H1 (cell line): ENCODE results near the gene UNC5B. TPM values are rescaled to one million over a fixed set of nuclear protein-coding genes. Genes with fewer than 3 reads are reported as not detected.

Experiments
- CTCF ChIA-PET: fragments of 300-600 bp; sonication (Branson Sonifier 250); formaldehyde crosslinking; loops from one replicate; lab custom pipeline; 2021; ENCODE audit not compliant: partially characterized antibody; lab: Charles Lee
- POLR2A ChIA-PET: fragments of 300-600 bp; sonication (Branson Sonifier 250); formaldehyde crosslinking; loops from one replicate; lab custom pipeline; 2021; ENCODE audit warnings: inconsistent platforms; ENCODE audit not compliant: partially characterized antibody; lab: Charles Lee
- DNase-seq, 2 experiments: peaks; one replicate each; pipeline versions ENCODE4 v3.0.0 to v3.0.0-alpha.2; 2010 to 2022; ENCODE audit warnings: low spot score in 2 of 2, low read depth in 1 of 2, mixed read lengths in 1 of 2
- FAIRE-seq: peaks from 2 replicates; lab custom pipeline; 2011; peaks lifted over from hg19 to GRCh38; lab: Jason Lieb, UNC
- H2AFZ ChIP-seq: 2 replicates; pipeline ENCODE4 v1.8.1; 2012; ENCODE audit warnings: low read length, inconsistent platforms
- H2AK5ac ChIP-seq: 2 replicates; pipeline ENCODE4 v1.6.1; 2013; ENCODE audit warnings: low read depth, low read length
- H2BK120ac ChIP-seq: replicated peaks from 2 replicates; pipeline ENCODE3; 2013; ENCODE audit warnings: low read depth, low read length, inconsistent platforms
- H2BK12ac ChIP-seq: 2 replicates; pipeline ENCODE4 v1.6.1; 2013; ENCODE audit warnings: low read depth, low read length
- H2BK15ac ChIP-seq: 2 replicates; pipeline ENCODE4 v1.6.1; 2013; ENCODE audit warnings: low read length
- H2BK20ac ChIP-seq: 2 replicates; pipeline ENCODE4 v1.6.1; 2013; ENCODE audit warnings: low read length
- H2BK5ac ChIP-seq: 2 replicates; pipeline ENCODE4 v1.6.1; 2013; ENCODE audit warnings: low read depth, low read length
- H3K14ac ChIP-seq: 2 replicates; pipeline ENCODE4 v1.6.1; 2013; ENCODE audit warnings: inconsistent platforms; ENCODE audit not compliant: insufficient read length
- H3K18ac ChIP-seq: 2 replicates; pipeline ENCODE4 v1.6.1; 2013; ENCODE audit warnings: low read length; ENCODE audit errors: extremely low read depth
- H3K23ac ChIP-seq: 2 replicates; pipeline ENCODE4 v1.6.1; 2013; ENCODE audit warnings: inconsistent platforms; ENCODE audit not compliant: insufficient read length
- H3K23me2 ChIP-seq: 2 replicates; pipeline ENCODE4 v1.6.1; 2013; ENCODE audit warnings: low read depth, low read length
- H3K27ac ChIP-seq: 2 replicates; pipeline ENCODE4 v1.6.1; 2011; ENCODE audit warnings: low read depth, low read length, inconsistent platforms
- H3K27me3 ChIP-seq, 4 experiments: replicated peaks in 1 of 4; 1 replicate in 1 of 4; 2 replicates in 3 of 4; pipeline versions ENCODE4 v1.6.1 to v1.8.1; 2011 to 2013; ENCODE audit warnings: low read length in 3 of 4, mild to moderate bottlenecking in 3 of 4, inconsistent platforms in 2 of 4, mixed read lengths in 2 of 4, moderate library complexity in 1 of 4; ENCODE audit not compliant: control insufficient read depth in 3 of 4, insufficient read depth in 3 of 4; ENCODE audit errors: extremely low read depth in 1 of 4
- H3K36me3 ChIP-seq, 4 experiments: 2 replicates each; pipeline versions ENCODE4 v1.6.1 to v1.8.1; 2011 to 2013; ENCODE audit warnings: mild to moderate bottlenecking in 4 of 4, low read length in 3 of 4, moderate library complexity in 2 of 4, control low read depth in 1 of 4, inconsistent platforms in 1 of 4; ENCODE audit not compliant: insufficient read depth in 4 of 4, control insufficient read depth in 2 of 4
- H3K4ac ChIP-seq: replicated peaks from 2 replicates; pipeline ENCODE3; 2013; ENCODE audit warnings: low read length, low read depth, mixed read lengths, inconsistent platforms; ENCODE audit not compliant: insufficient read length
- H3K4me1 ChIP-seq, 4 experiments: replicated peaks in 1 of 4; 1 replicate in 1 of 4; 2 replicates in 3 of 4; pipeline versions ENCODE4 v1.6.1 to v1.8.1; 2011 to 2013; ENCODE audit warnings: low read length in 3 of 4, inconsistent platforms in 2 of 4, mixed read lengths in 1 of 4; ENCODE audit not compliant: insufficient read depth in 4 of 4, control insufficient read depth in 3 of 4
- H3K4me2 ChIP-seq, 2 experiments: 2 replicates each; pipeline versions ENCODE4 v1.6.1 to v1.8.1; 2011 to 2013; ENCODE audit warnings: low read depth in 2 of 2, low read length in 2 of 2, control low read depth in 1 of 2, inconsistent platforms in 1 of 2, mild to moderate bottlenecking in 1 of 2; ENCODE audit not compliant: insufficient read depth in 1 of 2
- H3K4me3 ChIP-seq, 4 experiments: fragments of 200-600, 300-600 bp in 1 of 4; sonication (generic), shearing (Covaris generic), sonication (Bioruptor Twin) in 1 of 4; 2 replicates each; pipeline versions ENCODE4 v1.5.1 to v1.8.1; 2011 to 2016; ENCODE audit warnings: low read length in 4 of 4, low read depth in 3 of 4, control low read depth in 2 of 4, inconsistent platforms in 2 of 4, mild to moderate bottlenecking in 2 of 4, mixed read lengths in 1 of 4, moderate library complexity in 1 of 4; ENCODE audit not compliant: insufficient read depth in 2 of 4; ENCODE audit errors: extremely low read depth in 1 of 4
- H3K56ac ChIP-seq: replicated peaks from 2 replicates; pipeline ENCODE3; 2013; ENCODE audit warnings: low read depth, mild to moderate bottlenecking, mixed read lengths, low read length, inconsistent platforms; ENCODE audit not compliant: insufficient read length
- H3K79me1 ChIP-seq: 2 replicates; pipeline ENCODE4 v1.6.1; 2013; ENCODE audit warnings: low read depth, low read length, control low read depth
- H3K79me2 ChIP-seq, 2 experiments: 2 replicates each; pipeline versions ENCODE4 v1.6.1 to v1.8.1; 2012 to 2013; ENCODE audit warnings: low read length in 2 of 2, mild to moderate bottlenecking in 2 of 2, inconsistent platforms in 1 of 2; ENCODE audit not compliant: insufficient read depth in 2 of 2, control insufficient read depth in 1 of 2
- H3K9ac ChIP-seq, 4 experiments: replicated peaks in 1 of 4; 1 replicate in 1 of 4; 2 replicates in 3 of 4; pipeline versions ENCODE4 v1.6.1 to v1.8.1; 2011 to 2013; ENCODE audit warnings: low read depth in 3 of 4, low read length in 3 of 4, control low read depth in 2 of 4, mild to moderate bottlenecking in 2 of 4, moderate library complexity in 2 of 4, inconsistent platforms in 1 of 4; ENCODE audit errors: extremely low read depth in 1 of 4
- H3K9me3 ChIP-seq, 2 experiments: 2 replicates each; pipeline versions ENCODE4 v1.6.1 to v1.8.1; 2012 to 2013; ENCODE audit warnings: mild to moderate bottlenecking in 2 of 2, moderate library complexity in 2 of 2, control low read depth in 1 of 2, inconsistent platforms in 1 of 2, low read depth in 1 of 2, low read length in 1 of 2, mixed read lengths in 1 of 2; ENCODE audit not compliant: insufficient read depth in 2 of 2
- H4K20me1 ChIP-seq, 2 experiments: replicated peaks in 1 of 2; 2 replicates each; pipeline versions ENCODE3 to v1.8.1; 2011 to 2013; ENCODE audit warnings: inconsistent platforms in 2 of 2, low read length in 2 of 2, mild to moderate bottlenecking in 1 of 2; ENCODE audit not compliant: insufficient read depth in 2 of 2, control insufficient read depth in 1 of 2
- H4K5ac ChIP-seq: 2 replicates; pipeline ENCODE4 v1.6.1; 2013; ENCODE audit warnings: low read length, low read depth, mixed read lengths, inconsistent platforms; ENCODE audit not compliant: insufficient read length
- H4K8ac ChIP-seq: 2 replicates; pipeline ENCODE4 v1.8.0; 2013; ENCODE audit warnings: mild to moderate bottlenecking, moderate library complexity, low read length, inconsistent platforms; ENCODE audit not compliant: insufficient read depth; ENCODE audit errors: extremely low read depth
- H4K91ac ChIP-seq: replicated peaks from 2 replicates; pipeline ENCODE3; 2013; ENCODE audit warnings: low read length, mixed read lengths, inconsistent platforms; ENCODE audit not compliant: insufficient read length
- BACH1 ChIP-seq: IDR thresholded peaks from 2 replicates; pipeline ENCODE4 v1.6.1; 2012; ENCODE audit warnings: low read length, improper control_type of control experiment
- BCL11A ChIP-seq, 2 experiments: IDR thresholded peaks; one replicate each; pipeline ENCODE4 v1.6.1; 2011; ENCODE audit warnings: low read depth in 2 of 2, low read length in 2 of 2, mild to moderate bottlenecking in 2 of 2
- CEBPB ChIP-seq: IDR thresholded peaks from 2 replicates; pipeline ENCODE4 v1.6.1; 2012; ENCODE audit warnings: low read depth, low read length
- GTF2F1 ChIP-seq: IDR thresholded peaks from 2 replicates; pipeline ENCODE4 v1.6.1; 2012; ENCODE audit warnings: low read depth, low read length, improper control_type of control experiment, borderline replicate concordance
- HDAC2 ChIP-seq, 2 experiments: fragments of 300-600 bp in 1 of 2; sonication (generic) in 1 of 2; IDR thresholded peaks; 2 replicates each; pipeline ENCODE4 v1.6.1; 2011 to 2012; ENCODE audit warnings: low read depth in 2 of 2, low read length in 2 of 2, mild to moderate bottlenecking in 2 of 2, moderate library complexity in 2 of 2, borderline replicate concordance in 1 of 2, inconsistent platforms in 1 of 2
- JUN ChIP-seq: IDR thresholded peaks from 2 replicates; pipeline ENCODE4 v1.6.1; 2011; ENCODE audit warnings: low read depth, mild to moderate bottlenecking, improper control_type of control experiment, low read length
- KDM5A ChIP-seq: fragments of 200-600 bp; IDR thresholded peaks from 2 replicates; pipeline ENCODE4 v1.7.1; 2012; ENCODE audit warnings: mild to moderate bottlenecking, low read length, inconsistent platforms, mixed read lengths
- POU5F1 ChIP-seq: IDR thresholded peaks from 2 replicates; pipeline ENCODE4 v1.6.1; 2011; ENCODE audit warnings: low read depth, mild to moderate bottlenecking, low read length, moderate library complexity
- SP2 ChIP-seq: IDR thresholded peaks from 2 replicates; pipeline ENCODE4 v1.6.1; 2012; ENCODE audit warnings: mild to moderate bottlenecking, low read length, inconsistent platforms
- SRF ChIP-seq: IDR thresholded peaks from 2 replicates; pipeline ENCODE4 v1.6.1; 2011; ENCODE audit warnings: mild to moderate bottlenecking, low read depth, low read length, moderate library complexity
- YY1 ChIP-seq: IDR thresholded peaks from 2 replicates; pipeline ENCODE4 v1.6.1; 2011; ENCODE audit warnings: low read depth, mild to moderate bottlenecking, low read length
- WGBS, 2 experiments: shearing (Covaris generic) in 1 of 2; methylation state at CpG; one replicate each; pipeline versions ENCODE4 v1.1.6 to v1.1.7; 2013 to 2015; ENCODE audit warnings: low lambda C conversion rate in 2 of 2, mixed read lengths in 2 of 2, inconsistent platforms in 1 of 2, low coverage in 1 of 2, missing lambda C conversion rate in 1 of 2; ENCODE audit not compliant: insufficient replicate concordance in 2 of 2, insufficient coverage in 1 of 2, insufficient read length in 1 of 2; ENCODE audit errors: extremely low coverage in 1 of 2, missing lambda C conversion rate in 1 of 2; 5-methylcytosine and 5-hydroxymethylcytosine counted together
- polyA plus RNA-seq, 7 experiments: library from polyadenylated mRNA; depleted of rRNA in 3 of 7; stranded (reverse) in 5 of 7; unstranded in 2 of 7; fragments of >200 nt in 5 of 7; fragments of 200-250 nt in 2 of 7; gene quantifications; 1 replicate in 5 of 7; 2 replicates in 1 of 7; 4 replicates in 1 of 7; pipeline versions ENCODE4 v1.2.1 to v1.2.3, GENCODE V29; 2011 to 2013; ENCODE audit warnings: missing spikeins in 2 of 7, mixed read lengths in 2 of 7
- total RNA-seq: library from RNA; stranded (reverse); fragmentation: NEBNext Ultra II Directional; extraction: Animal tissue kit (Norgen Biotek cat#: 25700); gene quantifications from 2 replicates; pipeline ENCODE4 v1.2.1, GENCODE V29; 2021
- TF ChIP-seq, protein P1 (sequence below): IDR thresholded peaks from 2 replicates; pipeline ENCODE4 v1.6.1; 2012; ENCODE audit warnings: low read length, inconsistent platforms

UNC5B gene
- total and polyA plus RNA-seq, 2 of the 8 experiments (the other 6 are each of a cell fraction or from before 2014, with no cell fraction given) = 27.9 to 31.8 TPM

DNA sequence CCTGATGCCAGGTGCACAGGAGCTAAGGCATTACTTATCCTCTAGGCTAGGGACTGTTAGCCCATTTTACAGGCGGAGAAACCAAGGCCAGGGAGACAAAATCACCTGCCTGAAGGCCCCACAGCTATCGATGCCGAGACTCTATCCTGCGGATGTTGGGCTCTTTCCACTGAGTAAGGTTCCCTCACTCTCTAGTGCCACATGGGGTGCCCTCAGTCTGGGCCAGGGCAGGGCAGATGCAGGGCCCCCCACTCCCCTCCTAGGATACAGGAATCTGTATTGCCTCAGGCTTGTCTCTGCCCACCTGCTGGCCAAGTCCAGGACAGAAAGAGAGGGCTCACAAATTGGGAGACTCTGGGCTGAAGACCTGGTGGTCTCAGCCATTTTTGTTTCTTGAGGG lies 45.7 kb downstream of the UNC5B start:
- H3K4me2 ChIP-seq = no peak overlapping the region
- H3K4me1 ChIP-seq = peaks cover 20 to 49% (median 38%) of the 10 kb centered on the region in 4 experiments
- no peak for FAIRE-seq
- H3K23ac ChIP-seq = no peak overlapping the region
- WGBS, 2 experiments = 81% methylated on average over 4 of the region's 4 CpGs; no CpG with 5 or more reads in 1 of the 2 experiments
- no peak overlapping the region for H2BK5ac ChIP-seq
- no peak overlapping the region for H3K4ac ChIP-seq
- no peak overlapping the region for H4K5ac ChIP-seq
- no peak overlapping the region for H2BK20ac ChIP-seq
- no peaks in the 10 kb centered on the region for H3K9me3 ChIP-seq
- ChIA-PET POLR2A (no interaction called here), CTCF (interaction anchor here (0.6 to 5.8 kb wide), 11 partner anchors 9 to 633 kb away, joined by 3 to 37 read pairs (median 5); no protein-coding TSS in a partner anchor)
- H2BK12ac ChIP-seq = no peak overlapping the region
- no peaks in the 10 kb centered on the region for H3K36me3 ChIP-seq
- no peak overlapping the region for H3K18ac ChIP-seq
- peaks cover 0 to 3% of the 10 kb centered on the region in 2 experiments; a peak in 1 of 4 replicates for H3K79me2 ChIP-seq
- no peak overlapping the region for H3K14ac ChIP-seq
- no peak overlapping the region for H3K4me3 ChIP-seq
- no peak overlapping the region for H2BK15ac ChIP-seq
- peaks cover 0 to 2% (median 0%) of the 10 kb centered on the region in 4 experiments; a peak in 1 of 7 replicates for H3K27me3 ChIP-seq
- H4K91ac ChIP-seq = no peak overlapping the region
- no peak for DNase-seq
- H3K27ac ChIP-seq = no peak overlapping the region
- no peak overlapping the region for H2AK5ac ChIP-seq
- no peaks in the 10 kb centered on the region for H3K23me2 ChIP-seq
- H3K9ac ChIP-seq = no peak overlapping the region
- peaks cover 0 to 8% of the 10 kb centered on the region in 2 experiments for H4K20me1 ChIP-seq
- H3K79me1 ChIP-seq = peaks cover 6% of the 10 kb centered on the region; the same call in 1 of the 2 replicates
- H3K56ac ChIP-seq = no peak overlapping the region
- no peak overlapping the region for H2AFZ ChIP-seq
- H2BK120ac ChIP-seq = no peak overlapping the region
- H4K8ac ChIP-seq = no peak overlapping the region; the same call in 1 of the 2 replicates
- TF ChIP-seq JUN (no peak), SRF (no peak), POU5F1 (no peak), HDAC2 (IDR thresholded peaks at IDR 0.05; ENCODE audit: borderline replicate concordance in 1 of 2, low read depth in 2 of 2, low read length in 2 of 2) (no peak), GTF2F1 (no peak), YY1 (no peak), SP2 (no peak), BCL11A (IDR thresholded peaks at IDR 0.05; ENCODE audit: low read depth in 2 of 2, low read length in 2 of 2) (no peak), KDM5A (no peak), BACH1 (no peak), CEBPB (no peak)
- TF ChIP-seq, protein P1, sequence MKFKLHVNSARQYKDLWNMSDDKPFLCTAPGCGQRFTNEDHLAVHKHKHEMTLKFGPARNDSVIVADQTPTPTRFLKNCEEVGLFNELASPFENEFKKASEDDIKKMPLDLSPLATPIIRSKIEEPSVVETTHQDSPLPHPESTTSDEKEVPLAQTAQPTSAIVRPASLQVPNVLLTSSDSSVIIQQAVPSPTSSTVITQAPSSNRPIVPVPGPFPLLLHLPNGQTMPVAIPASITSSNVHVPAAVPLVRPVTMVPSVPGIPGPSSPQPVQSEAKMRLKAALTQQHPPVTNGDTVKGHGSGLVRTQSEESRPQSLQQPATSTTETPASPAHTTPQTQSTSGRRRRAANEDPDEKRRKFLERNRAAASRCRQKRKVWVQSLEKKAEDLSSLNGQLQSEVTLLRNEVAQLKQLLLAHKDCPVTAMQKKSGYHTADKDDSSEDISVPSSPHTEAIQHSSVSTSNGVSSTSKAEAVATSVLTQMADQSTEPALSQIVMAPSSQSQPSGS = no peak
